NCI-H526 (cell line): Measurements from ENCODE around the gene KCTD3.

Experiments
- DNase-seq, 2 experiments: peaks; one replicate each; lab custom pipeline; 2025; lab: John Stamatoyannopoulos, UW

The KCTD3 gene

DNA sequence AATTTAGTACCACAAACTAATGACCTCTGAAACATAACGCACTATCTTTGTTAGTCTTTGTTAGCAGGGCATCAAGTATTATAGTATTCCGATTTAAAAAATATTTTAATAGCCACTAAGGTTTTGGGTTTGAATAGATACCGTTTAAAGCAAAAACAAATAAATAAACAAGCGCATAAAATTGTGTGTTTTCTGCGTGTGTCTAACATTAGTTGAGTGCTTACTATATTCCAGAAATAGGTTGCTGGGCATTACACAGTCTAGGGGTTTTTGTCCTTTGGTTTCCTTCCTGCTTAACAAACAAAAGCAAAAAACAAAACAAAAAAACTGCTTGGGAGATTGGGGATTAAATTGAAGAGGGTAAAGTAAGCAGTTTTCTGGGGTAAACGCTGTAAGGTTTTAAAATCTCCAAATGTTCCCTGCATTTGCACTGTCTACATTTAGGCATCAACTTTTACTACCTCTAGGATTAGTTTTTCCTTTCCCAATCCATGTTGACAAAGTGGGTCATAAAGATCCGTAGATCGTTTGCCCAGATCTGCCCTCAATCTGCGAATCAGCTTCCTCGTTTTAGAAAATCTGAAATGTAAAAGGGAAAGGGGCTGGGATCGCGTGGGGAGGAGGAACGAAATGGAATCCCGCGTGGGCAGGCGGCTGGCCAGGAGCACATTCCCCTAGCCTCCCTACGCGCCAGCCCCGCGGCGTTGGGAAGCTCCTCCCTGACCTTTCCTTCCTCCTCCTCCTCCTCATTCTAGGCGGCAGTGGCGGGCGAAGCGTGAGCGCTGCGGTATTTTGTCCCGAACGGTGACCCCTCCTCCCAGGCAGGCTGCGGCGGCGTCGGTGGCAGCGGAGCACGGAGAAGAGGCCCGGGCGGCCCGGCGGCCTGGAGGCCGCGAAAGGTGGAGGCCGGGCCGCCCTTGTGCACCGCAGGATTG is at the start of gene KCTD3:
KCTD3 (plus strand) TSS at position 749 of the 935 bp plus-strand sequence. CDS start 382 bp downstream, outside the sequence.
- DNase-seq = peak; percentile 22 to 70

DNA sequence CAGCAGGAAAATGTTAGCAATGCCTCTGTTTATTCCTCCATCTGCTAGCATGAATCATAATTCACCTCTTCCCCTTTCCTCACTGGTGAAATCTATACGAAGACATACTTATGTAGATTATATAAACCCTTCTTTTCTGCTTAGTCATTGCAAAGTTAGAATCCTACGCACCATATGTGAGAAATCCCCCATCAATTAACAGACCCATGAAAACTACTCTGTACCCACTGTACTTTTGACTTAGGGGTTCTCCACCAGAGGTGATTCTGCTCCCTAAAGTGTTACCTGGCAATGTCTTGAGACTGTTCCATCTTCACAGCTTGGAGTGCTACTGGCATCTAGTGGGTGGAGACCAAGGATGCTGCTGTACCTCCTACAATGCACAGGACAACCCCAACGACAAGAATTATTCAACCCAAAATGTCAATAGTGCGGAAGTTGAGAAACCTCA is 49.6 kb upstream of the KCTD3 start:
- DNase-seq = no peak

DNA sequence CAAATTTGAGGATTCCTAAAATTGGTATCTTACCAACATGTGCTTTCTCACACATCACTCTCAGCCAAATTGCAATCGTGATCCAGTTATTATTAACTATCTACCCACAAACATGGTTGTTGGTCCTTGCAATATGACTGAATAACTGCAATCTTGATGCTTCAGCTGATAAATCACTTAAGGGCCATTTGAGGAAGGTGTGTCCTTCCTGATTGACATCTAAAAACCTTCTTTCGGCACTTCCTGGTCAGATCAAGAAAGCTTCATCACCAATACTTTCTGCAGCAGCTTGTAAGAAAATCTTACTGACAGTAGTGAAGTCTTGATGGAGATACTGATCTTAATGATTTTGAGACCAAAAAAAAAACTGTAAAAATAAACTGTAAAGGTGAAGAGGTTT is 48.5 kb upstream of the KCTD3 start:
- no peak for DNase-seq

DNA sequence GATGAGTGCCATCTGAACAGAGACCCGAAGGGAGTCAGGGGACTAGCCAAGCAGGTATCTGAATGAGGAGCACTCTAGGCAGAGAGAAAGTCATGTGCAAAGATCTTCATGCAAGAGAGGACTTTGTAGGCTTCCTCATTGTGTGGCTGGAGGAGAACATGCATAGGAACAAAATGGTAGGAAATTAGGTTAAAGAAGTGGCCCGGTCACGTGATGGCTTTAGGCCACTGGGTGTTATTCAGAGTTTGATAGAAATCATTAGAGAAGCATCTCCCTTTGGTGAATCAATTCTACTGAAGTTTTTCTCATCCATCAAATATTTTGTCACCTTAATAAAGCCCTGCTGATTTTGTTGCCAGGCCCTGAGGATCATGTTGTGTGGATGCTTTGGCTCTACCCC is 45.8 kb upstream of the KCTD3 start:
- no peak for DNase-seq

DNA sequence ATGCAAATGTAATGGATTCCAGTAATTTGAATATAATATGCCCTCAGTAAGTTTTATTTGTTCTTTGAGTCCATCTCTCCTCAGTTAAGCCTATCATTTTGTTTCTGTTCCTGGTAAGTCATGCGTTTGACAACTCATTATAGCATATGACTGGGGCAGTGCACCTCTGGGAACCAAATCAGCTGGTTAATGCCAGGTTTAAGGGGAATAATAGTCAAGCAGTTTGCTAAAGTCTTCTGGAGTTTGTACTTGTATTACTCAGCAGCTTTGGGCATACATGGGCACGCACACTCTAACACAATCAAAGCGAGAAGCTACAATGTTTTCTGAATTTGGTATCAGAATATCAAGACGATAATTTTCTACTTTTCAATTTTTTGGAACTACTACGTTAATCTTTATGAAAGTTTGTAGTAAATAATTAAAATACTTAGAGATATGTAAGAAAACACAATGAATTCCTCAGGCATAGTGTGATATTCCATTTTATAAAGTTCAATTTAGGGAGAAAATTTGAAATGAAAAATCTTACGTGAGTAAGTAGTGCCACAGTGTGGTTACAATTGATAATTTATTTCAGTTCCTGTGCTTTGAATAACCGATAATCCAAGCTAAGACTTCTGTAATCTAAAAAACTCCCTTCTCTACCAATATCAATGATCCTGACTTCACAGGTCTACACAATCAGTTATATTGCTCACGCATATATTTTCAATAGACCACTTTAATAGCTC is 43.8 kb upstream of the KCTD3 start:
- DNase-seq = no peak

DNA sequence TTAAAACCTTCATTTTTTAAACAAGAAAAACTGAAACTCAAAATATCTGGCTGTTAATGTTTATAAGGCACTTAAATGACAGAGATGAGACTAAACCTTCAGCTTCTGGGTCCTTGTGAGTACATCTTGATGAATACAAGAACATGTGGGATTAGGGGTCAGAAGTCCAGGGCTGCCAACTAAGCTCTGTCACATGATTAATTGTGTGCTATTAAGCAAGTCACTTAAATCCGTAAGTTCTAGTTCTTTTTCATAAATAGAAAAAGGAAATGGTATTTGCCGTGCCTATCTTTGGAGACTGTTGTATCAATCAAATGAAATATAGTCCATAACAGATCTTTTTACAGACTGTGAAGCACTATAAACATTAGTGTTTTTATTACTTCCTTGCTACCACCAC is 43.2 kb upstream of the KCTD3 start:
- DNase-seq = no peak

DNA sequence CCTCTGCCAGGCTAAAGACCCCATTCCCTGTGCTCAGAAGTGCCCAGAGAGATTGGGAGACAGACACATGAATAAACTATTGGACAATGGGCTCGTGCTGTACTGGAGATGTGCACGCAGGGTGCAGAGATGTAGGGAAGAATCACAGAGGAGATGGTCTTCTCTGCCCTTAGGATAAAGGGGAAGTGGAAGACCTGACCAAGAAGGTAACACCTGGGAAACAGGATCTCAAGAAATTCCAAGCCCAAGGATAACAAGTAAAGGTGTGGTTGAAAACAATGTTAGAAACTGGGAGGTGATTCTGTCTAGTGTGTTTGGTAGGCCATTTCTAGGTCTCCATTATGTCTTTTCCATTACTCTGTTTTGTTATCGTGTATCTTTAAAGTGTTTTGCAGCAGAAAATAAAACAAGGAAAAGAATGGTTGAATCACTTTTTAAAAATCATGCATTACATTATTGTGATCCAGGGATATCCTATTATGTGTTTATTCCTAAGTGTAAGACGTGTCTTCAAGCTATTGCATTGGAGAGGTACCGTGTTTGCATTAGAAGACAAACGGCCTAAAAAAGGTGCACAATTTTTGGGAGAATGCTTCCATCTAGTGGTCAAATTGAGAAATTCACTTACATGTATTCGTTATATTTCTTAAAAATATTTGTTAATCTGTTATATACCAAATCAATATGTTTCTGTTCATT is 40.8 kb upstream of the KCTD3 start:
- peak in 1 of 2 experiments; percentile 38 for DNase-seq

DNA sequence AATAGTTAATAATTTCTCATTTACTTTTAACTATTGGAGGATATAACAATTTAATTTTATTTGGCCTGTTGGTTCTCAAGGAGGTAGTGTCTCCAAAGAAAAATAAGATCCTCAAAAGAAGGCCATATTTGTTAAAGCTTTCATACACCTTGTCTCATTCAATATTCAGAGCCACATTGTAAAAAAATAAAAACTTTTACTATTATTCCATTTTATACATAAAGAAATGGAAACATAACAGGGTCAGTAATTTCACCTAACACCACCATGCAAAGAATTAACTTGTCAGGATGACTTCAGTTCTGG is 40.3 kb upstream of the KCTD3 start:
- no peak for DNase-seq

DNA sequence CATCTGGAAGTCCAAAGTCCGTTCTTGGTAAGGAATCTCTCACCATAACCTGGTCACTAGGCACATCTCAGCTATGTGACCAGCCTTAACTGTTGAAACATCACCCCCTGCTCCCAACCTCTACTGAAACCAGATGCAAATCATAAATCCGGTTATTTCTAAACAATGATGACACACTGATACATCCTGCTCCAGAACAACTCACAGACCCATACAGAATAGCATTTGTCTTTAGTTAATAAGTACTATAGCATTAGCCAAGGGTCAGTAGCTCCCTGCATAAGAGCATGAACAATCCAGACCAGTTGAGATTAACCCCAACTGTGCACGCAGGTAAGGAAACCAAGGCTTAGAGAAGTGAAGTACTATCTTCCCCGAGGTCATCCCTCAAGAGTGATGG is 38.0 kb upstream of the KCTD3 start:
- DNase-seq = no peak

DNA sequence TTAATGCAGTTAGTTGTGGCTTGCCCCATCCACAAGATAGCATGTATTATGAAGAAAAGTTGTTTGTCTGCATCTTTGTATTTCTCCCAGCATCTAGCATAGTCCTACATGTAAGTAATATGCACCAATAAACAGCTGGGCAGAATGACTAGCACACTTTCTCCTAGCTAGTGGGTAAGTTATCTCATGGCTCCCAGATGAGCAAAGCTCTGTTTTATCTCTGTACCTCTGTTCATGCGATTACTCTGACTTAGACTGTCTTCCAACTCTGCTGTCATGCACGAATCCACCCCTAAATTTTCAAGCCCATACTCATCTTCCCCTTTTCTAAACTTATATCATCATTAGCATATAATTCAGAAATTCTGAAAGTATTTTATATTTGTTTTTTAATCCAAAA is 37.5 kb upstream of the KCTD3 start:
- no peak for DNase-seq

DNA sequence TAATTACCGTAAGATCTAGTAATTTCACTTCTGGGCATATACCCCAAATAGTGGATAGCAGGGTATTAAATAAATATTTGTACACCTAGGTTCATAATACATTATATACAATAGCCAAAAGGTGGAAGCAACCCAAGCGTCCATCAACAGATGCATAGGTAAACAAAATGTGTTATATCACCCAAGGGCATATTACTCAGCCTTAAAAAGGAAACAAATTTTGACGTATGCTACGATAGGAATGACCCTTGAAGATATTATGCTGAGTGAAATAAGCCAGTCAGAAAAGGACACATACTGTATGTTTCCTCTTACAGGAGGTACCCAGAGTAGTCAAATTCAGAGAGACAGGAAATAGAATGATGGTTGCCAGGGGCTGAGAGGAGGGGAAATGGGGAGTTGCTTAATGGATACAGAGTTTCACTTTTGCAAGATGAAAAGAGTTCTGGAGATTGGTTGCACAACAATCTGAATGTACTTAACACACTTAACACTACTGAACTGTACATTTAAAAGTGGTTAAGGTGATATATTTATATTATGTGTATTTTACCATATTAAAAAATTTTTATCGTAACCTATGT is 36.6 kb upstream of the KCTD3 start:
- no peak for DNase-seq

DNA sequence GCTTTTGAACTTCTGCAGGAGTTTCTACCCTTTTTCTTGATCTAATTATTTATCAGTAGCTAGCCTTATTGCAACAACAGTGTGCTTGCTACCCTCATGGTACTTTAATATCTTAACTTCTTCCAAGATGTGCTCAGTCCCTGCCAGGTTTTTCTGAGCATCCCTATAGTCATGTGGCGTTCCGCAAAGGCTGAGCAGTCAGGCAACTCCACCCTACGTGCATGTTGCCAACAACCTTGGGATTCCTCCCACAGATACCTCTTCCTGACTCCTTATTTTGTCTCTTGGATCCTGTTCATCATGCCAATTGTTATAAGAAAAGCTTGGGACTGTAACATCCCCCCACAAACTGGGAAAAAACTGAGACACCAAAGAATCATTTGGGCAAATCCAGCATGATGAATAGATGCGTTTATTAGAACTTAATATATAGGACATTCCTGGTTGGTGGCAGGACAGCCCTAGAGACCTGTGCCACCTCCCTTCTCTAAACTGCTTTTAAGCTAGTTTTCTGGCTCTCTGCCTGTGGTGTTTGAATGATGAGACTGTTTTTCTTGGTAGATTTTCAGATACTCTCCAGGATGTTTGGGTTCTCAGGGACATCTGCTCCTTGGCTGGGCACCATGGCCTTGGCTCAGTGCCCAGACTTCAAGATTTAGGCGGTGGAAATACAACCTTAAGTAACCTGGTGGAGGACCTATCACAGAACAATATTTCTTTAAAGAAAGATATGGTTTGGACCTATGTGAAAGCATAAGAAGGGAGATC is 27.1 kb upstream of the KCTD3 start:
- DNase-seq = no peak

DNA sequence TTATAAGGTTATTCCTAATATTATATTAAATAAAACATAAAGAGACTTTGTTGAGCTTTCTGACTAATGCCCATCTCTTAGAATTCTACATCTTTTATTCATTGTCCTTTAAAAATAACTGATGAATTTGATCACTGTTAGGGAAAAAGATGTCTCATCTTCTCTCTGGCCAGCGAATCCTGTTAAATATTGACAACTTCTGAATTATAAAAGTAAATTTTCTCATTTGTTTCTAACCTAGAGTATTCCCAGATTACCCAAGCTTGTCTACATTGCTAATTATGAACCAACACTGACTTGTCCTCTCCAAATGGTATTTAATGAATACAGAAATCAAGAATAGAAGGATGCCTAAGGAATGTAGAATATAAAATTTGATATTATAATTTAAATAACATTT is 24.8 kb upstream of the KCTD3 start:
- DNase-seq = no peak

DNA sequence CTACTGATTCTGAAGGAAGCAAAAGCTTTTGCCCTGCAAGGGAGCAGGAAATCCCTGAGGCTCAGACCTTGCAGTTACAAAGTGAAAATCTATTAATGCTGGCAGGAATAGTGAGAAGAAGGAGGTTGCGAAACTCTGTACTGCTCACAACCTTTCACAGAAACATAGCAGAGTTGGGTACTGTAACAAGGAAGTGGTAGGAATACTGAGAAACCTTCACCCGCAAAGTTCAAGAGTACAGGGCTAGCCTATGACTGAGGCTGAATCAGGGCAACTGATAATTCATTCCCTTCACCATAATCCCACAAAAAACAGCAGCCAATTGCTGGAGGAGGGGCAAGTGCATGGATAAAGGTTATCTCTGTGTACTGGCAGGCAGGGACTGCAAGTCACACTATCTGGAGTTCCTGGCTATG is 23.9 kb upstream of the KCTD3 start:
- no peak for DNase-seq

DNA sequence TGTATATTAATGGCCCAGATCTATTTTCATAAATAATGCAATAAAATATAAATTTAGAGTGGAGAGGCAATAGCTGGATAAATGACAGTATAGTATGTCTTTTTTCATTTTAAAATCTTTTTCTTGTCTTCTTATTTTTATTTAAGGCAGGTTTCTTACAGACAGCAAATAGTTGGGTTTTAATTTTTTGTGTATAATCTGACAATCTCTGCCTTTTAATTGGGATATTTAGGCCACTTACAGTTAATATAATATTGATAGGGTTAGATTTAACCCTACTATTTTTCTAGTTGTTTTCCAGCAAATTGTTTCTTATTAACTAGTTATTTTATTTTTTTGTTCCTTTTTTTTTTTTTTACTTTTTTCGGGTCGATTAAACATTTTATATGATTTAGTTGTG is 23.3 kb upstream of the KCTD3 start:
- no peak for DNase-seq

DNA sequence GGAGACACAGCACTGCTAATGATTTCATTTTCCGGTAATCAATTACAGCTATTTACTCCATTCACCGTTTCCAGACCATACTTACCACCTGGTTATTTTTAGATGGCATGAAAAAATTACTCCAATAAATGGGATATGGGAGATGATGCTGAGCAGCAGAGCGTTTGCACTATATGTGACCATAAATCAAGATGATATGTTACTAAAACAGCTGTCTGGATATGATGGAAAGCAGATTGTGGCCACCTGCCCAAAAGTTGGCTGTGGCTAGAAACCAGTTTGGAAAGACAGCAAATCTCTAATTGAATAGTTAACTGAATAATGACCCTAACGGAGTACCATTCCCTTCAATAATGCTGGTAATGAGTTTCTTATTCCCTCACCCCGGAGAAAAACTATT is 22.5 kb upstream of the KCTD3 start:
- DNase-seq = no peak

DNA sequence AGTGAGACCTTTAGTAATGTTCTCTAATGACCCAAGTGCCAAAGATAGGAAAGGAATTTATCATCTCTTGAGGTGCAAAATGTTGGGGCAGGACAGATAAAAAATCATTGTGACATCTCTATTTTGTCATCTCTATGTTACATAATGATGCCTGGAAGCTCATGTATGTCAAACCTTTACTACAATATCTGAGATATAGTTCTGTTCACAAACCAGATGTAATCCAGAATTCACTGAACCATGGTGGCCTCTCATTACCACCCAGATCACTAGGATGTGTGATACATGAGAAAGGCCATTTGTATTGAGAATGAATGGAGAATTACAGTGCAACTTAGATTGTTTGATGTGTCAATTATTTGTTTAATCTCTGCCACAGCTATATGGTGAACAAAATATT is 22.0 kb upstream of the KCTD3 start:
- no peak for DNase-seq

DNA sequence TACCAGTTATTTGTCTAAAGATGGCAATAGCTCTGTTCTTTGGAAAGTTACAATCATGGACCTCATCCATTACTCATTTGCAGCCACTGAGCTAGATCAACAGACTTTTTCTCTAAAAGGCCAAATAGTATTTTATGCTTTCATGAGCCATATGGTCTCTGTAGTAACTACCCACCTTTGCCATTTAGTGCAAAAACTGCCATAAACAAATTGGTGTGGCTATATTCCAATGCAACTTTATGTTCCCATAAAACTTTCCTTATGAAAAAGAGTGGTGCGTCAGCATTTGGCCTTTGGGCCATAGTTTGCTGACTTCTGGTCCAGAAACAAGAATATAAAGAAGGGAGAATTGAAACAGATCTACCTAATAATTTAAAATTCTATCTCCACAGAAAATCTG is 20.1 kb upstream of the KCTD3 start:
- DNase-seq = no peak

DNA sequence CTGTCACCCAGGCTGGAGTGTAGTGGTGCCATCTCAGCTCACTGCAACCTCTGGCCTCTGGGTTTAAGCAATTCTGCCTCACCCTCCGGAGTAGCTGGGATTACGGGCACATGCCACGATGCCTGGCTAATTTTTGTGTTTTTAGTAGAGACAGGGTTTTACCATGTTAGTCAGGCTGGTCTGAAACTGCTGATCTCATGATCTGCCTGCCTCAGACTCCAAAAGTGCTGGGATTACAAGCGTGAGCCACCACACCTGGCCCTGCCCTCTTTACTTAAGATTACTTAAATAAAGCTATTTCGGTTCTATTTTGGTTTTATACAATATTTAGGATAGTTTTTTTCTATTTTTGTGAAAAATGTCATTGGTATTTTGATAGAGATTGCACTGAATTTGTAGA is 15.3 kb upstream of the KCTD3 start:
- DNase-seq = no peak

DNA sequence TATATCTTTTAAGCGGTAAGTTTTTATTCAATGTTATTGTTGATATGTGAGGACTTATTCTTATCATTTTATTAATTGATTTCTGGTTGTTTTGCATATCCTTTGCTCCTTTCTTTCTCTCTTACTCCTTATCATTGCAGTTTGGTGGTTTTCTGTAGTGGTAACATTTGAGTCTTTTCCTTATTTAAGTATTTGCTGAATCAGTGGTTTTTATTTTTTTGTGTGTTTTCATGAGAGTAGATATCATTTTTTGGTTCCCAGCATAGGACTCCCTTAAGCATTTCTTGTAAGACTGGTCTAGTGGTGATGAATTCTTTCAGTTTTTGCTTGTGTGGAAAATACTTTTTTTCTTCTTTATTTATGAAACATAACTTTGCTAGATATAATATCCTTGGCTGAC is 12.2 kb upstream of the KCTD3 start:
- DNase-seq = no peak

DNA sequence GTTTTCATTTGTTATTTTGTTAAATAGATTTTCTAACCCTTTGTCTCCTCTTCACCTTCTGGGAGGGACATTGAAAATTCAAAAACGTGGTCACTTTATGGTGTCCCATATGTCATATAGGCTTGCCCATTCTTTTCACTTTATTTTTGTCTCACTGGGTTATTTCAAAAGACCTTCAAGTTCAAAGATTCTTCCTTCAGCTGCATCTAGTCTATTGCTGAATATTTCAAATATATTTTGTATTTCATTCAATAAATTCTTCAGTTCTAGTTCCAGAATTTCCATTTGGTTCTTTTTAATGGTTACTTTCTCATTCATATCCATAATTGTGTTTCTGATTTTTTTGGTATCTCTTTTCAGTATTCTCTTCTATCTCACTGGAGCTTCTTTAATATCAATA is 11.6 kb upstream of the KCTD3 start:
- DNase-seq = no peak

DNA sequence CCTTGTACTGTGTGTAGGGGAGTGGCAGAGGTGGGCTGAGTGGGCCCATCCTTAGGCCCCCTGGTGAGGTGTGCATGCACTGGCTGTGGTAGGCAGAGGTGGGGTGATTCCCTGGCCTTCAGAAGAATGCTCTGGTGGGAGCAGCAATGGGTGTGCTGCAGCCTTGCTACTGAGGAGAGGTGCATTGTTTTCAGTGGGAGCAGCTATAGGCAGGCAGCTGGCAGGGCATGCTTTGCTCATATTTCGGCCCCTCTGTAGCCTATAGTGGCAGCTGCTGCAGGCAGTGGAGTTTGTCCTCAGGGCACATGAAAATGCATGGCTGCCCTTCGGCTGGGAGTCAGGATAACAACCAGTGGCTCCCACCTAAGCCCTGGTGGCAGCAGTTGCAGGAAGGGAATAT is 10.1 kb upstream of the KCTD3 start:
- DNase-seq = no peak
